ENCODE data around the gene IPMK. TPM values are rescaled to one million over a fixed set of nuclear protein-coding genes. Genes with fewer than 3 reads are reported as not detected.
A peak's percentile ranks its signal among the peaks of the same experiment; 100 is the strongest.

The IPMK gene
- polyA plus RNA-seq, 1 experiment, result 3.1 TPM

DNA sequence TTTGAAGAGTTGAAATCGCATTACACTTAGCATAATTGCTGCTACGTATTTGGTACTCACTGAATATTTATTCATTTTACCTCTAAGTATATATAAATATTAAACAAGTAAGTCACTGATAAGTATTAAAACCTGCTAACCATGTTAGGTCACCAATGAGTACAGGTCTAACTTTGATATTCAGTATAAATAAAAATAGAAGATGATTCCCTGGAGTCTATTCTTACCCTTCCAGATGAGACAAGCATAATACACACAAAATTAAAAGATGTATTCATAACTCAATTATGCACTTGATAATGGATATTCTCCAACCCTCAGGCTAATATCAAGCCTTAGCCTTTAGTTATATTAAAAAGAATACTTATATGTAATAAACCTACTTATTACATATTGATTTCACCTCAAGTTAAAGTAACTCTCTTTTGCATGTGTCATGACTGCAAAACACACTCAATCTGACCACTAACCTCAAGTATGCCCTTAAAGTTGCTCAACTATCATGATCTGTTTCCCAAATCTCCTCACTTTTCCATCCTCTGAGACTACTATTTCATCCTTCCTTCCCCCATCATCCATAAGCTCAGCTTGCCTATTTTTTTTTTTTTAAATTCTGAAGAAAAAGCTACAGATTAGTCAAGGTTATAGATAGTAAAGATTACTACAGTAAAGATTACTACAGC is 46.8 kb downstream of the IPMK start:
- POLR2A ChIA-PET, result interaction anchor here (0.8 kb wide), 1 partner anchor 16 kb away, joined by 3 read pairs; no protein-coding TSS in a partner anchor
- DNase-seq (ENCODE audit: low read depth, low spot score), result peak; percentile 10
- TF ChIP-seq, protein P1, sequence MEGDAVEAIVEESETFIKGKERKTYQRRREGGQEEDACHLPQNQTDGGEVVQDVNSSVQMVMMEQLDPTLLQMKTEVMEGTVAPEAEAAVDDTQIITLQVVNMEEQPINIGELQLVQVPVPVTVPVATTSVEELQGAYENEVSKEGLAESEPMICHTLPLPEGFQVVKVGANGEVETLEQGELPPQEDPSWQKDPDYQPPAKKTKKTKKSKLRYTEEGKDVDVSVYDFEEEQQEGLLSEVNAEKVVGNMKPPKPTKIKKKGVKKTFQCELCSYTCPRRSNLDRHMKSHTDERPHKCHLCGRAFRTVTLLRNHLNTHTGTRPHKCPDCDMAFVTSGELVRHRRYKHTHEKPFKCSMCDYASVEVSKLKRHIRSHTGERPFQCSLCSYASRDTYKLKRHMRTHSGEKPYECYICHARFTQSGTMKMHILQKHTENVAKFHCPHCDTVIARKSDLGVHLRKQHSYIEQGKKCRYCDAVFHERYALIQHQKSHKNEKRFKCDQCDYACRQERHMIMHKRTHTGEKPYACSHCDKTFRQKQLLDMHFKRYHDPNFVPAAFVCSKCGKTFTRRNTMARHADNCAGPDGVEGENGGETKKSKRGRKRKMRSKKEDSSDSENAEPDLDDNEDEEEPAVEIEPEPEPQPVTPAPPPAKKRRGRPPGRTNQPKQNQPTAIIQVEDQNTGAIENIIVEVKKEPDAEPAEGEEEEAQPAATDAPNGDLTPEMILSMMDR (IDR thresholded peaks at IDR 0.05; ENCODE audit: low read depth, low read length), result no peak
- no peaks in the 10 kb centered on the region for H3K27me3 ChIP-seq (ENCODE audit: control insufficient read depth, insufficient read depth, low read length)
- no peak overlapping the region for H3K4me3 ChIP-seq (ENCODE audit: low read depth, low read length)
- H3K27ac ChIP-seq (ENCODE audit: low read depth, low read length), result no peak overlapping the region
- H3K9me3 ChIP-seq (ENCODE audit: control insufficient read depth, insufficient read depth, low read length), result no peaks in the 10 kb centered on the region
- CTCF ChIA-PET, result interaction anchor here (1.7 kb wide), 1 partner anchor 79 kb away, joined by 8 read pairs; no protein-coding TSS in a partner anchor

DNA sequence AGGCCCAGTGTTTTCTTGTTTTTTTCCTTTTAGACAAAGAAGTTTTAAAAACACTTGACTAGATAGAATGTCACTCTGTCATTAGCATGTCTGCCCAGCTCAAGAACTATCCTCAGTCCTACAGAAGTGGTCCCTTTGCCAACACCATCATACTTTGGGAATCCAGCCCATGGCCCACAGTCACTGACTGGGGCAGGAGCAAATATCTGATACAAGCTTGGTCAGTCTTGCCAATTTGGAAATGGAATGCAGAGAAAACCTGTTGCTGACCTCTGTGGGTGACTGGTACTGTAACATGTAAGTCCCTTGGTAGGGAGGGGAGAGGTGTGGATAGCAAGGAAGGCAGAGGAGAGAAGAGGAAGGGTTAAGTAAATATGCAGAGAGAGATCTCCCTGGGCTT is 47.8 kb downstream of the IPMK start:
- H3K4me3 ChIP-seq (ENCODE audit: low read depth, low read length), result no peak overlapping the region
- ChIA-PET CTCF (no interaction called here), POLR2A (no interaction called here)
- H3K27me3 ChIP-seq (ENCODE audit: control insufficient read depth, insufficient read depth, low read length), result no peaks in the 10 kb centered on the region
- H3K27ac ChIP-seq (ENCODE audit: low read depth, low read length), result no peak overlapping the region
- no peak for DNase-seq (ENCODE audit: low read depth, low spot score)
- H3K9me3 ChIP-seq (ENCODE audit: control insufficient read depth, insufficient read depth, low read length), result no peaks in the 10 kb centered on the region
- TF ChIP-seq, protein P1 (IDR thresholded peaks at IDR 0.05; ENCODE audit: low read depth, low read length), result no peak

DNA sequence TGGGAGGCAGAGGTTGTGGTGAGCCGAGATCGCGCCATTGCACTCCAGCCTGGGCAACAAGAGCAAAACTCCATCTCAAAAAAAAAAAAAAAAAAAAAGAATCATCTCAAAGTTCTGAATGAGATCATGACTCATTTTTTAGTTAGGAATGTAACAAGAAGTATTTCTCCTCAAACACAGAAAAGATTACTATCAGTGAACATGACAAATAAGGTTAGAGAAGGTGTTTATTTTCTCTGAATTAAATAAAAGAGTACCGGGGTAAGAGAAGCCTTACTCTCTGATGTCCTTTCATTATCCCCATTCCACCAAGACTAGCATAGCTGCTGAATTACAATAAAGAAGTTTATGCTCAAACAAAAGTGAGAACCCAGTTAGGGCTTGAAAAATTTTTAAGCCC is 50.1 kb downstream of the IPMK start:
- POLR2A ChIA-PET, result no interaction called here
- TF ChIP-seq, protein P1 (IDR thresholded peaks at IDR 0.05; ENCODE audit: low read depth, low read length), result no peak
- H3K9me3 ChIP-seq (ENCODE audit: control insufficient read depth, insufficient read depth, low read length), result no peaks in the 10 kb centered on the region
- H3K4me3 ChIP-seq (ENCODE audit: low read depth, low read length), result no peak overlapping the region
- H3K27ac ChIP-seq (ENCODE audit: low read depth, low read length), result no peak overlapping the region
- DNase-seq (ENCODE audit: low read depth, low spot score), result no peak
- no peaks in the 10 kb centered on the region for H3K27me3 ChIP-seq (ENCODE audit: control insufficient read depth, insufficient read depth, low read length)
- CTCF ChIA-PET, result no interaction called here

DNA sequence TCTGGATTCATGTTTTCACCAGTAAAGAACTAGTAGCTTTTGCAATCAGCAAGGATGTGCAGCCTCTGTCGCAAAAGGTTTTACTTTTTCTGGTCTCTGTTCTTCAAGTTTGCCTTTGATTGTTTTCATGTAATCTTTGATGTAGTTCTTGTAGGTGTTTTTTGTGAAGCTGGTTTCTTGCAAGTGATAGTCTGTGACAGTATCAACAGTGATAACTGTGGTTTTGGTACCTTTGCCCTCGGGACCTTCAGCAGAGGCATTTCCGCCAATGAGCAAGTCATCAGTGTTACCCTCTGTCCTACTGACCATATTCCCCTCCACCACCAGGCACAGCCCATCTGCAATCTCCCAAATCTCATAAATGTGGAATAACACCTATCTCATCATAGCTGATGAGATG is 55.1 kb downstream of the IPMK start:
- H3K27me3 ChIP-seq (ENCODE audit: control insufficient read depth, insufficient read depth, low read length), result no peaks in the 10 kb centered on the region
- TF ChIP-seq, protein P1 (IDR thresholded peaks at IDR 0.05; ENCODE audit: low read depth, low read length), result no peak
- no peak overlapping the region for H3K4me3 ChIP-seq (ENCODE audit: low read depth, low read length)
- no peak overlapping the region for H3K27ac ChIP-seq (ENCODE audit: low read depth, low read length)
- DNase-seq (ENCODE audit: low read depth, low spot score), result no peak
- CTCF ChIA-PET, result no interaction called here
- POLR2A ChIA-PET, result no interaction called here
- no peaks in the 10 kb centered on the region for H3K9me3 ChIP-seq (ENCODE audit: control insufficient read depth, insufficient read depth, low read length)

DNA sequence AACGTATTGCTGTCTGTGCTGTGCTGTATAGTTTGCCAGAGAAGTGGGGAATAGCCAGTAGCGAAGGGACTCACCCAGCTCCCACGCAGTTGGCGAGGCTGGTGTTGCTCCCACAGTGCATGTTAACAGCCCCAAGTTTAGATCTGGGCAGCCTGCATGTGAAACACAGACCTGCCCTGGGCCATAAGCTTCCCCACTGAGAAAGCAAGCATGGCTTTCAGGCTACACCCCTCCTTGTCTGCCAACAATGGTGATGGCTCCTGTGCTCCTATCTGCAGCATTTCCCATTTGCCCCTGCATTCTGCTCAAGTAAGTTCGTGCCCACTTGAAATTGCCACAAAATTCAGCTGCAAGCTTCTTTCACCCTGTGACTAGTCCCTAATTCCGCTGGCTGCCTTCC is 57.5 kb downstream of the IPMK start:
- H3K9me3 ChIP-seq (ENCODE audit: control insufficient read depth, insufficient read depth, low read length), result no peaks in the 10 kb centered on the region
- no peak for DNase-seq (ENCODE audit: low read depth, low spot score)
- TF ChIP-seq, protein P1 (IDR thresholded peaks at IDR 0.05; ENCODE audit: low read depth, low read length), result no peak
- no peak overlapping the region for H3K27ac ChIP-seq (ENCODE audit: low read depth, low read length)
- ChIA-PET POLR2A (no interaction called here), CTCF (no interaction called here)
- no peaks in the 10 kb centered on the region for H3K27me3 ChIP-seq (ENCODE audit: control insufficient read depth, insufficient read depth, low read length)
- H3K4me3 ChIP-seq (ENCODE audit: low read depth, low read length), result no peak overlapping the region
